Gastroesophageal sphincter (tissue), 3 donors: ENCODE results near the gene PRKG1.

Experiments used
- POLR2A ChIP-seq, 2 donors: fragments of 450-650 bp; IDR thresholded peaks; one replicate each; pipeline ENCODE4 v1.6.1; 2017; ENCODE audit warnings: antibody characterized with exemption in 2 of 2, mild to moderate bottlenecking in 2 of 2, moderate library complexity in 1 of 2
- POLR2AphosphoS5 ChIP-seq: sonication (generic); formaldehyde crosslinking; IDR thresholded peaks from one replicate; pipeline ENCODE4 v1.6.1; 2017; ENCODE audit warnings: antibody characterized with exemption
- TF ChIP-seq, protein P1 (sequence below), 4 experiments: fragments of 200-600 bp in 2 of 4; fragments of 450-650 bp in 2 of 4; sonication (generic) in 1 of 4; IDR thresholded peaks; one replicate each; pipeline ENCODE4 v1.5.1; 2017 to 2019; ENCODE audit warnings: antibody characterized with exemption in 4 of 4, mild to moderate bottlenecking in 2 of 4, moderate library complexity in 2 of 4

GRCh38 chr10:51321980-51322379 is 247.7 kb downstream of the PRKG1 start:
- TF ChIP-seq, protein P1, sequence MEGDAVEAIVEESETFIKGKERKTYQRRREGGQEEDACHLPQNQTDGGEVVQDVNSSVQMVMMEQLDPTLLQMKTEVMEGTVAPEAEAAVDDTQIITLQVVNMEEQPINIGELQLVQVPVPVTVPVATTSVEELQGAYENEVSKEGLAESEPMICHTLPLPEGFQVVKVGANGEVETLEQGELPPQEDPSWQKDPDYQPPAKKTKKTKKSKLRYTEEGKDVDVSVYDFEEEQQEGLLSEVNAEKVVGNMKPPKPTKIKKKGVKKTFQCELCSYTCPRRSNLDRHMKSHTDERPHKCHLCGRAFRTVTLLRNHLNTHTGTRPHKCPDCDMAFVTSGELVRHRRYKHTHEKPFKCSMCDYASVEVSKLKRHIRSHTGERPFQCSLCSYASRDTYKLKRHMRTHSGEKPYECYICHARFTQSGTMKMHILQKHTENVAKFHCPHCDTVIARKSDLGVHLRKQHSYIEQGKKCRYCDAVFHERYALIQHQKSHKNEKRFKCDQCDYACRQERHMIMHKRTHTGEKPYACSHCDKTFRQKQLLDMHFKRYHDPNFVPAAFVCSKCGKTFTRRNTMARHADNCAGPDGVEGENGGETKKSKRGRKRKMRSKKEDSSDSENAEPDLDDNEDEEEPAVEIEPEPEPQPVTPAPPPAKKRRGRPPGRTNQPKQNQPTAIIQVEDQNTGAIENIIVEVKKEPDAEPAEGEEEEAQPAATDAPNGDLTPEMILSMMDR (IDR thresholded peaks at IDR 0.05) = no peak
- no peak for TF ChIP-seq POLR2A (IDR thresholded peaks at IDR 0.05)
- TF ChIP-seq POLR2AphosphoS5 = no peak
